GM13976 (cell line): ENCODE results near the gene HECW1.

Experiments
- DNase-seq: peaks from one replicate; pipeline ENCODE4 v3.0.0; 2012; ENCODE audit warnings: low spot score
- CTCF ChIP-seq: IDR thresholded peaks from 2 replicates; pipeline ENCODE4 v1.5.1; 2012; ENCODE audit warnings: borderline replicate concordance, mild to moderate bottlenecking; ENCODE audit not compliant: insufficient read depth; ENCODE audit errors: extremely low read depth, missing control alignments, control extremely low read depth
- in situ Hi-C: fragments of 300-500 bp; cut with MboI; formaldehyde crosslinking; loops from one replicate; pipeline ENCODE4 v1.12.0; 2022; ENCODE audit warnings: low sequenced_read_pairs, mixed read lengths, inconsistent platforms; ENCODE audit not compliant: unreplicated experiment

The HECW1 gene

GRCh38 chr7:43490016-43490415 is 377.6 kb downstream of the HECW1 start:
- DNase-seq: no peak
- in situ Hi-C loops: no loop called here
- TF ChIP-seq CTCF: no peak

- in situ Hi-C loops: no loop called here
- DNase-seq: no peak
- TF ChIP-seq CTCF: no peak
These were observed 378.7 kb downstream of the HECW1 start for GRCh38 chr7:43491123-43491522.

DNA sequence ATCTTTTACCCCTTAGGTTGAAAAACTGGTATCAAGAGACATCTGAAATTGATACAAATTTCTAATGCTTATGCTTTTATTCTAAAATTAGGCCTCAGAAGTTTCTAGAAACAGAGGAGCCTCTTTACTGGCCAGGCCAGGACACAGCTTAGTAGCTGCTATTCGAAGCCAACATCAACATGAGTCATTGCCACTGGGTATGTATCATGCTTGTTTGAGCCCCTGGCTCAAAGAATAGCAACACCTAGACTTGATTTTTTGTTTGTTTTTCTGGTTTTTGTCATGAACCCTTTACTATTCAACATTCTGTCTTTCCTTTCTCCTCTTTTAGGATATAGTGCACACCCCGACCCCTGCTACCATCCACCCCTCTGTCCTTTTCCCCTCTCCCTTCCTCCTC is 379.5 kb downstream of the HECW1 start:
- DNase-seq: no peak
- no peak for TF ChIP-seq CTCF
- in situ Hi-C loops: no loop called here

- in situ Hi-C loops: no loop called here
- no peak for TF ChIP-seq CTCF
These were observed 380.4 kb downstream of the HECW1 start for GRCh38 chr7:43492896-43493295.

DNA sequence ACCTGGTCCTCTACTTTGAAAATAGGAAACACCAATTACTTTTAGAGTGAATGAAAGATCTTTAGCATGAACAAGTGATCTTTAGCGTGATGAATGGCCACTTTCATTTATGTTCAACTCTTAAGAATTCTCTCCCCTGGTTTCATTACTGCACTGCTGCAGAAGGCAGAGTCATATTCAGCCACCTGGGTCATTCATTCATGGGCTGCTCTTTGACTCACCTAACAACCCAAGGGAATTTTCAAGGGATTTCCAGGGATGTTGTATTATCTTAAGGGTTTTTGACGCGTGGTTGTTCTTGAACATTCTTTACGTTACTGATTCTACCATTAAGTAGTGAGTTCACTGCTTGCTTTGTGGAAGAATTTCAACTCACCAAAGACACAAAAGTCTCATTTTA is 383.1 kb downstream of the HECW1 start:
- no peak for DNase-seq
- no peak for TF ChIP-seq CTCF
- in situ Hi-C loops: no loop called here

More at GRCh38 chr7:43492896-43493295, 380.4 kb downstream of the HECW1 start:
- DNase-seq: no peak

GRCh38 chr7:43496596-43496995 is 384.1 kb downstream of the HECW1 start:
- TF ChIP-seq CTCF: no peak
- in situ Hi-C loops: no loop called here
- no peak for DNase-seq

GRCh38 chr7:43501870-43502269 is 389.4 kb downstream of the HECW1 start:
- in situ Hi-C loops: no loop called here
- no peak for TF ChIP-seq CTCF
- DNase-seq: no peak
